HuH-7 (cell line): Measurements from ENCODE around the gene PRDM12.
A peak's percentile ranks its signal among the peaks of the same experiment; 100 is the strongest.

Experiments used
- DNase-seq: peaks from one replicate; pipeline ENCODE4 v3.0.0; 2011; ENCODE audit warnings: low spot score

The PRDM12 gene

GRCh38 chr9:130689937-130690700 is 25.7 kb downstream of the PRDM12 start:
- peak; percentile 95 for DNase-seq

- DNase-seq: no peak
These were observed 27.9 kb downstream of the PRDM12 start for GRCh38 chr9:130692321-130692720.

GRCh38 chr9:130693101-130693425 is 28.7 kb downstream of the PRDM12 start:
- no peak for DNase-seq

- peak; percentile 95 for DNase-seq
These were observed 29.2 kb downstream of the PRDM12 start, which contains the start of gene EXOSC2 for GRCh38 chr9:130693426-130694191. TSS of gene EXOSC2 (plus strand) at chr9:130693780. CDS start at chr9:130693792, 12 bp downstream.

- DNase-seq: no peak
These were observed 29.8 kb downstream of the PRDM12 start for GRCh38 chr9:130694205-130694604.

- no peak for DNase-seq
These were observed 31.8 kb downstream of the PRDM12 start for GRCh38 chr9:130696139-130696650.

GRCh38 chr9:130696996-130697395 is 32.6 kb downstream of the PRDM12 start:
- no peak for DNase-seq

- no peak for DNase-seq
These were observed 34.1 kb downstream of the PRDM12 start for GRCh38 chr9:130698514-130698913.

GRCh38 chr9:130699047-130699446 is 34.7 kb downstream of the PRDM12 start:
- no peak for DNase-seq

- peak; percentile 78 for DNase-seq
These were observed 36.9 kb downstream of the PRDM12 start for GRCh38 chr9:130701059-130702022.

GRCh38 chr9:130703501-130703900 is 39.1 kb downstream of the PRDM12 start:
- no peak for DNase-seq

- DNase-seq: no peak
These were observed 43.0 kb downstream of the PRDM12 start for GRCh38 chr9:130707225-130707976.

- DNase-seq: no peak
These were observed 46.5 kb downstream of the PRDM12 start for GRCh38 chr9:130710822-130711352.

- no peak for DNase-seq
These were observed 47.1 kb downstream of the PRDM12 start for GRCh38 chr9:130711469-130711868.

- DNase-seq: peak; percentile 99
These were observed 48.3 kb downstream of the PRDM12 start for GRCh38 chr9:130712564-130713285.

GRCh38 chr9:130713286-130713960 is 49.0 kb downstream of the PRDM12 start:
- DNase-seq: no peak

- no peak for DNase-seq
These were observed 50.3 kb downstream of the PRDM12 start for GRCh38 chr9:130714586-130715110.

- DNase-seq: no peak
These were observed 50.9 kb downstream of the PRDM12 start for GRCh38 chr9:130715270-130715669.

- DNase-seq: no peak
These were observed 54.2 kb downstream of the PRDM12 start for GRCh38 chr9:130718562-130718961.
